Ishikawa (cell line): ENCODE results near the gene INO80.
A peak's percentile ranks its signal among the peaks of the same experiment; 100 is the strongest.

Experiments
- EP300 ChIP-seq: IDR thresholded peaks from 2 replicates; pipeline ENCODE4 v1.6.1; 2012; ENCODE audit warnings: borderline replicate concordance
- MAX ChIP-seq: IDR thresholded peaks from 2 replicates; pipeline ENCODE4 v1.6.1; 2012
- NFIC ChIP-seq: IDR thresholded peaks from 2 replicates; pipeline ENCODE4 v1.6.1; 2012
- RAD21 ChIP-seq: IDR thresholded peaks from 2 replicates; pipeline ENCODE4 v1.6.1; 2012; ENCODE audit warnings: low read depth
- REST ChIP-seq: IDR thresholded peaks from 2 replicates; pipeline ENCODE4 v1.6.1; 2012; ENCODE audit warnings: low read depth, mild to moderate bottlenecking
- TEAD4 ChIP-seq: IDR thresholded peaks from 2 replicates; pipeline ENCODE4 v1.6.1; 2012
- YY1 ChIP-seq: IDR thresholded peaks from 2 replicates; pipeline ENCODE4 v1.6.1; 2012; ENCODE audit warnings: low read depth

- TF ChIP-seq RAD21: no peak
- TF ChIP-seq EP300: no peak
- no peak for TF ChIP-seq REST
- no peak for TF ChIP-seq YY1
- TF ChIP-seq NFIC: no peak
- TF ChIP-seq TEAD4: peak; percentile 12; the same call in 1 of the 2 replicates
- TF ChIP-seq MAX: no peak
Observed at GRCh38 chr15:40958146-40958545, 157.9 kb downstream of the INO80 start.
